ENCODE results near the gene FXN. TPM values are rescaled to one million over a fixed set of nuclear protein-coding genes. Genes with fewer than 3 reads are reported as not detected.

Gene FXN
- total RNA-seq, 4 donors from 2014 or later, result 1.8 to 6.1 (median 3.9) TPM

DNA sequence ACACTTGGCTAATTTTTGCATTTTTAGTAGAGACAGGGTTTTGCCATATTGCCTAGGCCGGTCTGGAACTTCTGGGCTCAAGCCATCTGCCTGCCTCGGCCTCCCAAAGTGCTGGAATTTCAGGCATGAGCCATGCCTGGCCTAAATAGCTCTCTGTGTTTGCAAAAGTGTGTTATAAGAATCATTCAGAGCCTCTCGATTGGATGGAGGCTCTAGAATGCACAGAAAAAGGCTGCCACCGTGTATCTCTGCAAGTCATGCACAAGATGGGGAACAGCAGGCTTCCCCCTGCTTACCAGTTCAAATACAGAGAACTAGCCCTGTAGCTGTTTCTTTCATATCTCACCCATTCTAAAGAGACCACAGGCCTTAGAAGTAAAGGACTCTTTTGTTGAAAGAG is 28.3 kb downstream of the FXN start:
- H3K36me3 ChIP-seq, result peaks cover 0 to 50% (median 0%) of the 10 kb centered on the region in 3 donors
- DNase-seq, result no peak
- no peaks in the 10 kb centered on the region for H3K27me3 ChIP-seq
- no peaks in the 10 kb centered on the region for H3K4me1 ChIP-seq
- no peak overlapping the region for H3K27ac ChIP-seq
- TF ChIP-seq, protein P1, sequence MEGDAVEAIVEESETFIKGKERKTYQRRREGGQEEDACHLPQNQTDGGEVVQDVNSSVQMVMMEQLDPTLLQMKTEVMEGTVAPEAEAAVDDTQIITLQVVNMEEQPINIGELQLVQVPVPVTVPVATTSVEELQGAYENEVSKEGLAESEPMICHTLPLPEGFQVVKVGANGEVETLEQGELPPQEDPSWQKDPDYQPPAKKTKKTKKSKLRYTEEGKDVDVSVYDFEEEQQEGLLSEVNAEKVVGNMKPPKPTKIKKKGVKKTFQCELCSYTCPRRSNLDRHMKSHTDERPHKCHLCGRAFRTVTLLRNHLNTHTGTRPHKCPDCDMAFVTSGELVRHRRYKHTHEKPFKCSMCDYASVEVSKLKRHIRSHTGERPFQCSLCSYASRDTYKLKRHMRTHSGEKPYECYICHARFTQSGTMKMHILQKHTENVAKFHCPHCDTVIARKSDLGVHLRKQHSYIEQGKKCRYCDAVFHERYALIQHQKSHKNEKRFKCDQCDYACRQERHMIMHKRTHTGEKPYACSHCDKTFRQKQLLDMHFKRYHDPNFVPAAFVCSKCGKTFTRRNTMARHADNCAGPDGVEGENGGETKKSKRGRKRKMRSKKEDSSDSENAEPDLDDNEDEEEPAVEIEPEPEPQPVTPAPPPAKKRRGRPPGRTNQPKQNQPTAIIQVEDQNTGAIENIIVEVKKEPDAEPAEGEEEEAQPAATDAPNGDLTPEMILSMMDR (IDR thresholded peaks at IDR 0.05), result no peak
- TF ChIP-seq POLR2A (IDR thresholded peaks at IDR 0.05), result no peak
- WGBS, 2 donors, result 88 to 97% methylated on average over 3 to 4 of the region's 4 CpGs
- no peak overlapping the region for H3K4me3 ChIP-seq
- no peaks in the 10 kb centered on the region for H3K9me3 ChIP-seq
- intact Hi-C loops (cut with DNase I), result no loop called here

DNA sequence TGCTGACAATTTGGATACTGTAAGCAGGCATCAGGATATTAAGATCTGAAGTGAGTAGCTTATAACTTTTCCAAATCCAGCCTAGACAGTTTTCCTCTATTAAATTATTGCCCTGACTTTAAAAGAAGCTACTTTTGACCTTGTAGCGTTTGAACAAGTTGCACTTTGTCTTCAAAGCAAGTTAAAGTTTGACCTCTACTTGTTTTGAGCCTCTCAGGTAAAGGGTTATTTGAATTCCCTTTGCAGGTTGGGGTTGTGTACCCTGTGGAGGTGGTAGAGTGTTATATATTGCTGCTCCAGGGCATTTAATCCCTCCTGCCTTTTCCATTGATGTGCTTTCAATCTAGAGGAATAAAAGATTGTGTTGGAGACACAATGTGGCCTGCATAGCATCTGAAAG is 30.1 kb downstream of the FXN start:
- Histone ChIP-seq H3K4me1 (no peaks in the 10 kb centered on the region), H3K27me3 (no peaks in the 10 kb centered on the region), H3K36me3 (peaks cover 0 to 65% (median 0%) of the 10 kb centered on the region in 3 donors), H3K9me3 (no peaks in the 10 kb centered on the region), H3K4me3 (no peak overlapping the region), H3K27ac (no peak overlapping the region)
- intact Hi-C loops (cut with DNase I), result no loop called here
- TF ChIP-seq, protein P1 (IDR thresholded peaks at IDR 0.05), result no peak
- no peak for TF ChIP-seq POLR2A (IDR thresholded peaks at IDR 0.05)
- DNase-seq, result no peak
- WGBS, 2 donors, result 80 to 88% methylated on average over 1 of the region's 1 CpG

DNA sequence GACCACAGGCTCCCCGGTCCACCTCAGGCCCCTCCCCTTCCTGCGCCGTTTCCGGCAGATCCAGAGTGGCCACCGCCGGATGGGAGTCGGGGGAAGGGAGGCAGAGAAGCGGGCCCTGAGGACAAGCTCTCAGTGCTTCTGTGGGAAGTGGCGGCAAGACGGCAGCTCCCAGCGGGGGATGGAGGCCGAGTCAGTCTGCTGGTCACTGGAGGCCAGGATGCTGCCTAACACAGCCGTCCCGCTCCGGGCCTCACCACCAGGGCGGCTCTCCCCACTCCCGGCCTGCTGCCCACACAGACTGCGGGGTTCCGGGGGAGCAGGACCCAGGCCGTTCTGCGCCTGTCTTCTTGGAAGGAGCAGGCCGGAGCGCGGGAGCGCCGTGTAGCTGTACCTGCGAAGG is 31.4 kb downstream of the FXN start:
- 92% methylated on average over 10 to 14 of the region's 27 CpGs for WGBS, 2 donors
- peaks cover 0 to 61% (median 0%) of the 10 kb centered on the region in 3 donors for H3K36me3 ChIP-seq
- no peak overlapping the region for H3K4me3 ChIP-seq
- H3K27ac ChIP-seq, result no peak overlapping the region
- no peak for DNase-seq
- TF ChIP-seq POLR2A (IDR thresholded peaks at IDR 0.05), result no peak
- TF ChIP-seq, protein P1 (IDR thresholded peaks at IDR 0.05), result no peak
- intact Hi-C loops (cut with DNase I), result no loop called here
- no peaks in the 10 kb centered on the region for H3K27me3 ChIP-seq
- H3K9me3 ChIP-seq, result no peaks in the 10 kb centered on the region
- no peaks in the 10 kb centered on the region for H3K4me1 ChIP-seq

DNA sequence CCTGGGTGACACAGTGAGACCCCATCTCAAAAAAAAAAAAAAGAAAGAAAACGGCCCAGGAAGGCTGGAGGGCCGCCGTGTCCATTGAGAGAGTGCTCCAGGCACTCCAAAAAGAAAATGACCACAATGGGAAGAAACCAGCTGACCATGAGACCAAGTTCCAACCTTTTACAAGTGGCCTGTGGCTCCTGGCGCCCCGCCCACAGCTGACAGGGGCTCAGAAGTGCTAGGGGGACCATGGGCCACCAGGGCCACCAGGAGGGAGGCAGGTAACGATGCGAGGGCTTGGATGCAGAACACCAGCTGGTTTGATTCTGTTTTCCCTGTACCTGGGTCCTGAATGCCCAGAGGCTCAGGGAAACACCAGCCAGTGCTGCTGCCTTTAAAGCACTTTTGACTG is 34.6 kb downstream of the FXN start:
- no peak overlapping the region for H3K4me3 ChIP-seq
- H3K36me3 ChIP-seq, result peaks cover 0 to 71% (median 0%) of the 10 kb centered on the region in 3 donors
- intact Hi-C loops (cut with DNase I), result no loop called here
- H3K9me3 ChIP-seq, result no peaks in the 10 kb centered on the region
- H3K4me1 ChIP-seq, result no peaks in the 10 kb centered on the region
- WGBS, 2 donors, result 94 to 95% methylated on average over 7 of the region's 7 CpGs
- H3K27me3 ChIP-seq, result no peaks in the 10 kb centered on the region
- no peak for TF ChIP-seq POLR2A (IDR thresholded peaks at IDR 0.05)
- TF ChIP-seq, protein P1 (IDR thresholded peaks at IDR 0.05), result no peak
- H3K27ac ChIP-seq, result no peak overlapping the region
- DNase-seq, result no peak

DNA sequence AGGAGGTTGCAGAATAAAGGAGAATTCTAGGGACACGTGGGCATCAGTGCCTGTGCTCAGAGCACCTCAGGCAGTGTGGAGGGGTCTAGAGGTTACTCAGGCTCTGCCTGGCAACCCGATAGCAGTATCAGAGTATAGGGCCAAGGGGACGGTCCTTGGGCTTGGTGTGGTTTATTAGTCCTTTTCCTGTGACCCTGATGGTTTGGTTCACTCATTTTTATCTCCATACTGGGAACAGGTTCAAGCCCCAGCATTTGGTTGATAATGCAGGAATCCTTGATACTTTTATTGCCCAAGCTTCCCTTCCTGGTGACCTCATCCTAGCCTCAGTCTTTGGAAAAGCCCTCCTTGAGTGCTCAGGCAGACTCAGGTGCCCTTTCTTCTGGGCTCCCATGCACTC is 35.5 kb downstream of the FXN start:
- Histone ChIP-seq H3K36me3 (peaks cover 0 to 63% (median 0%) of the 10 kb centered on the region in 3 donors), H3K9me3 (no peaks in the 10 kb centered on the region), H3K27ac (no peak overlapping the region), H3K4me3 (no peak overlapping the region), H3K4me1 (no peaks in the 10 kb centered on the region), H3K27me3 (no peaks in the 10 kb centered on the region)
- intact Hi-C loops (cut with DNase I), result no loop called here
- 93 to 95% methylated on average over 3 of the region's 3 CpGs for WGBS, 2 donors
- no peak for TF ChIP-seq POLR2A (IDR thresholded peaks at IDR 0.05)
- TF ChIP-seq, protein P1 (IDR thresholded peaks at IDR 0.05), result no peak
- no peak for DNase-seq

Data from esophagus squamous epithelium (tissue), 5 donors.